Endothelial cell of umbilical vein (primary cell): Measurements from ENCODE around the gene DNAJC4. TPM values are rescaled to one million over a fixed set of nuclear protein-coding genes. Genes with fewer than 3 reads are reported as not detected.

Experiments used
- BruUV-seq: library from RNA; stranded (reverse); fragments of 400-500 nt; replicated peaks from 2 replicates; lab custom pipeline; 2021; lab: Mats Ljungman, UMichigan
- CTCF ChIA-PET: fragments of 300-600, 350-600 bp; sonication (Branson Sonifier 250); formaldehyde crosslinking; loops from one replicate; lab custom pipeline; 2021; ENCODE audit warnings: antibody characterized with exemption, inconsistent platforms; lab: Charles Lee
- POLR2A ChIA-PET: fragments of 300-600, 350-600 bp; sonication (Branson Sonifier 250); formaldehyde crosslinking; loops from one replicate; lab custom pipeline; 2021; ENCODE audit warnings: antibody characterized with exemption, inconsistent platforms; lab: Charles Lee
- DNase-seq: peaks from one replicate; pipeline ENCODE4 v3.0.0-alpha.2; 2011; ENCODE audit warnings: low read depth, low spot score
- FAIRE-seq: peaks from 2 replicates; lab custom pipeline; 2011; peaks lifted over from hg19 to GRCh38; lab: Jason Lieb, UNC
- H2AFZ ChIP-seq: 2 replicates; pipeline ENCODE4 v1.6.0; 2012; ENCODE audit warnings: low read depth, low read length, control low read depth, inconsistent platforms
- H3K27ac ChIP-seq: 2 replicates; pipeline ENCODE4 v1.5.1; 2011; ENCODE audit warnings: low read depth, mild to moderate bottlenecking, control low read depth, low read length, moderate library complexity; ENCODE audit not compliant: insufficient read depth
- H3K27me3 ChIP-seq, 2 experiments: 2 replicates each; pipeline versions ENCODE4 v1.6.0 to v1.6.1; 2011; ENCODE audit warnings: low read length in 2 of 2, mixed read lengths in 1 of 2; ENCODE audit not compliant: control insufficient read depth in 2 of 2, insufficient read depth in 2 of 2
- H3K36me3 ChIP-seq, 2 experiments: 2 replicates in 1 of 2; 3 replicates in 1 of 2; pipeline ENCODE4 v1.5.1; 2011; ENCODE audit warnings: low read length in 2 of 2, mild to moderate bottlenecking in 1 of 2, moderate library complexity in 1 of 2; ENCODE audit not compliant: control insufficient read depth in 2 of 2, insufficient read depth in 2 of 2; ENCODE audit errors: extremely low read depth in 1 of 2
- H3K4me1 ChIP-seq: 3 replicates; pipeline ENCODE4 v1.5.1; 2011; ENCODE audit warnings: mild to moderate bottlenecking, low read length; ENCODE audit not compliant: control insufficient read depth, insufficient read depth; ENCODE audit errors: extremely low read depth
- H3K4me2 ChIP-seq: 2 replicates; pipeline ENCODE4 v1.6.1; 2011; ENCODE audit warnings: low read length, control low read depth, mixed read lengths; ENCODE audit not compliant: insufficient read depth
- H3K4me3 ChIP-seq, 3 experiments: fragments of 200-600 bp in 1 of 3; sonication (generic), shearing (Covaris generic) in 1 of 3; replicated peaks in 1 of 3; 2 replicates each; pipeline ENCODE4 v1.5.1; 2011 to 2016; ENCODE audit warnings: control low read depth in 3 of 3, low read length in 3 of 3, mild to moderate bottlenecking in 2 of 3, inconsistent platforms in 1 of 3, low read depth in 1 of 3, moderate library complexity in 1 of 3; ENCODE audit not compliant: insufficient read depth in 1 of 3
- H3K79me2 ChIP-seq: 2 replicates; pipeline ENCODE4 v1.6.0; 2012; ENCODE audit warnings: low read length, inconsistent platforms; ENCODE audit not compliant: control insufficient read depth, insufficient read depth
- H3K9ac ChIP-seq: replicated peaks from 2 replicates; pipeline ENCODE3; 2011; ENCODE audit warnings: low read length, control low read depth; ENCODE audit not compliant: insufficient read depth; ENCODE audit errors: extremely low read depth
- H3K9me1 ChIP-seq: replicated peaks from 3 replicates; pipeline ENCODE4 v1.6.0; 2011; ENCODE audit warnings: mild to moderate bottlenecking, low read length; ENCODE audit not compliant: control insufficient read depth, insufficient read depth; ENCODE audit errors: extremely low read depth
- H3K9me3 ChIP-seq: replicated peaks from 2 replicates; pipeline ENCODE4 v1.5.1; 2012; ENCODE audit warnings: low read length, inconsistent platforms; ENCODE audit not compliant: control insufficient read depth, insufficient read depth
- H4K20me1 ChIP-seq: replicated peaks from 2 replicates; pipeline ENCODE3; 2011; ENCODE audit warnings: mild to moderate bottlenecking, low read length; ENCODE audit not compliant: control insufficient read depth, insufficient read depth; ENCODE audit errors: extremely low read depth
- EZH2 ChIP-seq: IDR thresholded peaks from 2 replicates; pipeline ENCODE4 v1.6.1; 2012; ENCODE audit warnings: borderline replicate concordance, low read depth, mild to moderate bottlenecking, moderate library complexity, low read length, inconsistent platforms; ENCODE audit not compliant: severe bottlenecking
- JUN ChIP-seq: IDR thresholded peaks from 2 replicates; pipeline ENCODE4 v1.6.1; 2011; ENCODE audit warnings: borderline replicate concordance, low read depth; ENCODE audit not compliant: insufficient read length, insufficient read depth
- POLR2A ChIP-seq: IDR thresholded peaks from 2 replicates; pipeline ENCODE4 v1.6.1; 2012; ENCODE audit warnings: low read depth, mild to moderate bottlenecking, control low read depth, low read length
- POLR2AphosphoS5 ChIP-seq: IDR thresholded peaks from 2 replicates; pipeline ENCODE4 v1.6.1; 2012; ENCODE audit warnings: low read depth, mild to moderate bottlenecking, control low read depth, low read length, moderate library complexity; ENCODE audit not compliant: insufficient read depth
- dilution Hi-C: fragments of 300-500 bp; cut with MboI; formaldehyde crosslinking; loops from one replicate; pipeline ENCODE4 v1.15.0; 2019; ENCODE audit warnings: low sequenced_read_pairs; ENCODE audit not compliant: extremely low pct_ligation_motif_present
- intact Hi-C: fragments of 100-400 bp; cut with micrococcal nuclease; formaldehyde crosslinking; loops from one replicate; pipeline ENCODE4 v1.10.0; 2022
- polyA plus RNA-seq, 4 experiments: library from polyadenylated mRNA; depleted of rRNA in 3 of 4; stranded (reverse) in 3 of 4; unstranded in 1 of 4; fragments of >200 nt; gene quantifications; 2 replicates each; pipeline versions ENCODE4 v1.2.1 to v1.2.3, GENCODE V29; 2011 to 2012; ENCODE audit warnings: missing spikeins in 1 of 4
- total RNA-seq: library from RNA; stranded (reverse); gene quantifications from 2 replicates; pipeline ENCODE4 v1.2.3, GENCODE V29; 2021
- TF ChIP-seq, protein P1 (sequence below): IDR thresholded peaks from 2 replicates; pipeline ENCODE4 v1.6.1; 2011; ENCODE audit not compliant: insufficient read depth, insufficient read length

Gene DNAJC4
- total and polyA plus RNA-seq, 2 donors (not counting 3 experiments of a cell fraction or from before 2014, with no cell fraction given) = 23.5 to 41.2 TPM

DNA sequence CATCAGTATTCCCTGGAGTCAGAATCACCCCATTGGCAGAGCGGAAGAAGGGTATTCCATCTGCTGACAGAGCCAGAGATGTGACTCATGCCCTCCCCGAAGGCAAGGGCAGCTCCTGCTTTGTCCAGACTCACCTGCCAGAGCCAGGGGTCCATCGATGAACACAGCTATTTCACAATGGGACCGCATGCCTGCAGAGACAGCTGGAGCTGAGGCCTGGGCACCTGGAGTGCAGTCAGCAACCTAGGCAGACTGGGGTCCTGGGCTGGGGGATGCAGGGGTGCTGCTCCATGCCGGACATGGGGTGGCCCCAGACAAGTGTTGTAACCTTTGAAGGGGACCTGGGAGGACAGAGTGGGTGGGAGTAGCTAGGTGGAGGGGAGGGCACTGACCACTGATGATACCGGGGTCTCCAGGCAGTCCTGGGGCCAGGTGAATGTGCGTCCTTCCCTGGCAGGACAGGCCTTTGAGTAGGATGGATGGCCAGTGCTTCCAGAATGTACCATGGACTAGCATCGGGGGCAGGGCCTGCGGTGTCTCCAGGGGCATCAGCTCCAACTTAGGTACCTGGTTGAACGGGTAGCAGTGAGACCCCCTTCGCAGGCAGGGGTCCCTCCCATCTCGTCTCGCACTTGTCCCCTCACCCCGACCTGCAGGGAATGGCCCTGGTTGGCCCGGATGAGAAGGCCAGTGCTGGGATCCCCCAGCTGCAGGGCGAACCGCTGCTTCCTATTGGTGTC is 6.0 kb upstream of the DNAJC4 start:
- intact Hi-C loops (no loop called here), dilution Hi-C loops (no loop called here)
- Histone ChIP-seq H2AFZ (no peak overlapping the region), H3K9me1 (no peaks in the 10 kb centered on the region), H3K27me3 (no peaks in the 10 kb centered on the region), H3K9ac (no peak overlapping the region), H3K27ac (no peak overlapping the region), H3K9me3 (no peaks in the 10 kb centered on the region), H3K4me2 (no peak overlapping the region), H3K4me3 (no peak overlapping the region), H3K36me3 (peaks cover 0 to 6% of the 10 kb centered on the region in 2 experiments), H4K20me1 (no peaks in the 10 kb centered on the region), H3K79me2 (peaks cover 8% of the 10 kb centered on the region), H3K4me1 (peaks cover 13% of the 10 kb centered on the region)
- CTCF ChIA-PET = interaction anchor here (0.9 to 3.2 kb wide), 6 partner anchors 17 to 80 kb away, joined by 3 to 35 read pairs (median 4); partner anchors contain the start of gene FERMT3
- no TSS peak for BruUV-seq
- FAIRE-seq (no peak), DNase-seq (no peak)
- TF ChIP-seq JUN (no peak), POLR2A (peak; percentile 53), POLR2AphosphoS5 (peak; percentile 11), EZH2 (no peak)
- TF ChIP-seq, protein P1, sequence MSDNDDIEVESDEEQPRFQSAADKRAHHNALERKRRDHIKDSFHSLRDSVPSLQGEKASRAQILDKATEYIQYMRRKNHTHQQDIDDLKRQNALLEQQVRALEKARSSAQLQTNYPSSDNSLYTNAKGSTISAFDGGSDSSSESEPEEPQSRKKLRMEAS = no peak
- POLR2A ChIA-PET = no interaction called here
